HG03571 (cell line): ENCODE results near the gene KLF3.
A peak's percentile ranks its signal among the peaks of the same experiment; 100 is the strongest.

ENCODE experiments used
- ATAC-seq: cut with Tn5 transposase; IDR thresholded peaks from one replicate; pipeline ENCODE4 v1.9.1; 2021; ENCODE audit not compliant: unreplicated experiment

The KLF3 gene

DNA sequence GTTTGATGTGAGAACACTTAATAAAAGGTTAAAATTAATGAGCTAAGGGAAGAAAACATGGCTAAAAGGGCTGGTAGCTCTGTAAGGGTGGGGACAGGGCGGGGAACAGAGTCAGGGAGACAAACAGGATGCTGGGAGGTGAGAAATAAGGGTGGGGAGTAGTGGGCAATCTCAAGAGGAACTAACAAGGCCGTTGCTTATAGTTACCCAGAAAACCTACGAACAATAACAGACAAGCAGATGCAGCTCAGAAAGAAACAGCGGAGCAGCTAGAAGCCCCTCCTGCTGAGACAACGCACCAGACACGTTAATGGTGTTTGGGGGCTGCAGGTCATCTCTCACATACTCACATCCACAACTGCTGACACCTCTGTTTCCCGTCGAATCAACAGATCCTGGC, 9.7 kb upstream of the KLF3 start:
- ATAC-seq = no peak

DNA sequence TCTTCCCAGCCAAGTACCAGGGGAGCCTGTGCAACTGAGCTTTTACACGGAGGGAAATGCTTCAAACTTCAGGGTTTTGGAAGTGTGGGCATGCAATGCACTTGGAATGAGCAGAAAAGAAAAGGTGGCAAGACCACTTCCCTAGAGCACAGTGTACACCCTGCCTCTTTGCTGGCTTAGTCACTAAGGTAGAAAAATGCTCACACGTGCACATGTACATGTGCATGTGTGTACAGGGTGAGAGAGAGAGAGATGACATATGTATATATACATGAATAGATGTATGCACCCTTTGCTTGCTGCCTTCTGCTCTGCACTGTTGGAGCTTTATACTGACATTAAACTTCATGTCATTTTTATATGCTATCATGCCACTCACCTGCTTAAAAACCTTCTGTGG, 7.9 kb upstream of the KLF3 start:
- ATAC-seq = no peak

DNA sequence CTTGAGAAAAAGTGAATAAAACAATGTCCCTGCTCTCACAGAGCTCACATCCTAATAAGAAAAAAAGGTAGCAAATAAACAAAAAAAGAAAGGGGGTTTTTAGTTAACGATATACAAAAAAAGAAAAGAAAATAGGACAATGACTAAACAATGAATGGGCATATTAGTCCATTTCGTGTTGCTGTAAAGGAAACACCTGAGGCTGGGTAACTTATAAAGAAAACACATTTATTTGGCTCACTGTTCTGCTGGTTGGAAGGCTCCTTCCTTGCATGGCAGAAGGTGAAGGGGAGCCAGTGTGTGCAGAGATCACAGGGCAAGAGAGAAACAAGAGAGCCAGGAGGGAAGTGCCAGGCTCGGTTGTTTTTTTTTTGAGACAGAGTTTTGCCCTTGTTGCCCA, 4.7 kb upstream of the KLF3 start:
- ATAC-seq = no peak

DNA sequence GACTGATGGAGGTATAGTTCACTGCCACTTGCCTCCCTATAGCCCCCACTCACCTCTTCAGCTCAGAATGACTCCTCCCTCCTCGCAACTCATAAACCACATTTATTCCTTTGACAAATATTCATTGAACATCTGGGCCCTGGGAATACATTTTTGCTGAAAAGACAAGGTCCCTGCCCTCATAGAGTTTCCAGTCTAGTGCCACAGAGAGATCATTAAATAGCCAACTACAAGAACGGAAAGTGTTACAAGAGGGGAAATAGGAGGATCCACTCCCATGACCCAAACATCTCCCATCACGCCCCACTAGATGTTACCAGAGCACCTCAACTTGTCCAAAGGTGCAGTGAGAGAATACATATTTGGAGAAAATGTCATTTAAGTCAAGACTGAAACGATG, 3.2 kb upstream of the KLF3 start:
- no peak for ATAC-seq

DNA sequence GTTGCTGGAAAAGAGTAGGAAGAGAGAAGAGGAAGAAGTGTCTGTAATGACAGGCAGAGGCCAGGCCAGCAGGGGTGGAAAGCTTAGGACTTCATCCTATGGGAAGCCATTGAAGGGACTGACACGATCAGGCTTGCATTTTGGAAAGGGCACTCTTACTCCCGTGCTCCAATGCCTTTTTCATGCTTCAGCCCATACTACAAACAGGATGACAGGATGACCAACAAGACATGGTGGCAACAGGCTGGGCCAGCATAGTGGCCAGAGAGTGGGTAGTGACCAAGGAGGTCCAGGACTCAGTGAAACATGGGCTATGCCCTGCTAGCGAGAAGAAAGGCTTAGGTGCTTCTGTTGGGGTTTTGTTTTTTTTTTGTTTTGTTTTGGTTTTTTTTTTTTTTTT, 2.6 kb upstream of the KLF3 start:
- ATAC-seq = no peak

DNA sequence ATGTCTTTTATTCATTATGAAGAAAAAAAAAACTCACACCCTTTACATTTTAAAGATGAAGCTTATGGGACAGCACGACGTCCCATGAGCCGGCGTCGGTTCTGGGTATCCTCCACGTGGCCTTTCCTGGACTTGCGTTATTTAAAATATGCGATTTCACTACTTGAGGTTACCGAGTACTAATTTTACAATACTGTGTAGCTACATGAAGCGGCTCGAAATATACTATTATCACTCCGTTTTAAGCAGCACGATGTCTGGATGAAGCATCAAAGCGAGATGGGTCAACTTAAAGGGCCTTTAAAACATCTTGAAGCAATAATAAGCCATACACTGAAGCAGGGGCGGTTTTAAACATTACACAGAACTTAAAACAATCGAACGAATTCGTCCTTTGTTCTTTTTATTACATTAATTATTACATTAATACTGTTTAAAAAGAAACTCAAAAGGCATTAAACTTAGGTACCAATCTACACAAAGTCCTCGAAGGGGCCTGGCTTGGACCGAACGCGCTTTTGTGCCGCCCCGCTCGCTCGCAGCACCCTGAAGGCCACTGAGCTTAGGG, 1.4 kb upstream of the KLF3 start:
- ATAC-seq = no peak

DNA sequence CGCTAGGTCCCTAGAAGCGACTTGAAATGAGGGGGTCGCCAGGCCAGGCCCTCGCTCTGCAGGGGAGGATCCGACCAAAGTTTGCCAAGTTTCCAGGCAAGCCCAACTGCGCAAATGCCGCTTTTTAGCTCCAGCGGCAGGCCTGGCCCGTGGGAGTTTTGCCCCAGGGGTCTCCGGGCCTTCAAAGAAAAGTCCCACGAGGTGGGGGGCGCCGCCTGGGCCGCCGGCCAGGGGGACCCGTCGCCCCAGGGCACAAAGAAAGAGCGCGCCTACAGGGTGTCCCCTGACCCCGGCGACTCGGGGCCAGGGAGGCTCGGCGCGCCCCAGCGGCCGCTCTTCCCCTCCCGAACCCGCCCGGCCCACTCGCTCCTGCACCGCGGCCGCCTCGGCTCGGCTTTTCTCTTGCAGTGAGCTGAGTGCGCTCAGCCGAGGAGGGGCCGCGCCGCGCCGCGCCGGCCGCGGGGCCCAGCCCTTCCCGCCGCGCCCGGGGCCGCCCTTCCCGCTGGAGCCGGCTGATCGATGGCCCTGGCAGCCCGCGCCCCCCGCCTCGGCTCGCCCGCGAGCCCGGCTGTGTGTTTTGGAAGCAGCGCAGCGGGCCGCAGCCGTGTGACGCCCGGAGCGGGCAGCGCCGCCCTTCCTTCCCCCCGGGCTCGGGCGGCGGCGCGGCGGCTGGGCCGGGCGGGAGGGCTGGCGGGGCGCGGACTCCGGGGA, 754 bp upstream of the KLF3 start:
- peak; percentile 38 for ATAC-seq

DNA sequence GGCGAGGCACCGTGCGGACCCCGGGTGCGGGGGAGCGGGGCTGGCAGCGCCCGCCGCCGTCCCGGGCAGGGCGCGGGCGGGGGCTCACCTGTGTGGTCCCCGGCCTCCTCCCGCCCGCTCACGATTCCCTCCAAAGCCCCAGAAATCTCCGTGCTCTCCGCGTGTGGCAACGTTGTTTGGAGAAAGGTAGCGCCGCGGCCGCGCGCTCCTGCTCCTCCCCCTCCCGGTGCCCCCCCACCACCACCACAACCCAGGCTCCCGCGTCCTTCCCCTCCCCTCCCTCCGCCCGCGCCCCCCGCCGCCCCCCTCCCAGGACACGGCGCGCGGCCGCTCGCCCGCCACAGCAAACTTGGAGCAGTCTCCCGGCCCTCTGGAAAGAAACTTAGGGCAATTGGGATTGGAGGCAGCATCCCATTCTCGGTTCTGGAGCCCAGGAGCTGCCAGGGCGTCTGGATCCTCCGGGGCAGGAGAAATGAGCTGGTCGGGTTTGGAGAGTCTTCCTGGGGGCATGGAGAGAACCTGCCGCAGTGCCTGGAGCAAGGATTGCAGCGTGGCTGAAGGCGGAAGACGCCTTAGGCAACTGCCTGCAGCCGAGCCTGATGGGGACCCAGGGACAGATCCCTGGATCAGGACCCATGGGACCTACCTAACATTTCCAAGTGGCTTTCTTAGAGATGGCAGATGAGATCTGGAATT, 855 bp downstream of the KLF3 start:
- no peak for ATAC-seq

DNA sequence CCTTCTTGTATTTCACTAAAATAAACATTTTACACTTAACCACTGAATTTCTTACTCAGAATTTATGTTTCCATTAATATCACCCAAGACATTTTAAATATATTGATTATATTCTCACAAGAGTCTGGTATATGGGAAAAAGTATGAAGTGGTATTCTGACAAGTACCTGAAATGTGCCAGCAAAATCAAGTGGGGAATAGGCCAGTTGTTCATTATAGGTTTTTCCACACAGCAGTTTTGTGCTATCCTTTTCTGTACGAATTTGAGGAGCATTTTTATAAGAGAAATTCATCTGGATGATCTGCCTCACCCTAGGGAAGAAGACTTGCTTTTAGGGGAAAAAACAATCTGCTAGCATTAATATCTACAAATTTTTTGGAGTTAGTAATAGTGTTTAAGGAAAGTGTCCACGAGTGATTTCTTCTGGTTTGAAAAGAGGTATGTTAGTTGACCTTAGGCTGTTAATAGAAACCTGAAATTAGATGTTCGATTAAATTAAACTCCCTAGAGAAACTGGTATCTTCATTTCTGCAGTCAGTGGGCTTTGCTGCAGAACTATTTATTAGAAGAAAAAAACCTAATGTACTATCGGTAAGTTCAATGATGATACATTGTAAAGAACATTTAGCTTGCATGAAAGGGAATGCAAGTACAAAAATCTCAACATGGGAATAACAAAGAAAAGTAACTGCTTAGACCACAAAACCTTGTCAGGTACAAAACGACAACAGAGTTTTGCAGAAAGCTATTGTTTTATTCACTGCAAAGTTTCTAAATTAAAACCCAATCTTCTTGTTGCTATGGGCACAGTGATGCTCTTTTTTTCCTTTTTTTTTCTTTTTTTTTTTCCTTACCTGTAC, 1.8 kb downstream of the KLF3 start:
- ATAC-seq = no peak

DNA sequence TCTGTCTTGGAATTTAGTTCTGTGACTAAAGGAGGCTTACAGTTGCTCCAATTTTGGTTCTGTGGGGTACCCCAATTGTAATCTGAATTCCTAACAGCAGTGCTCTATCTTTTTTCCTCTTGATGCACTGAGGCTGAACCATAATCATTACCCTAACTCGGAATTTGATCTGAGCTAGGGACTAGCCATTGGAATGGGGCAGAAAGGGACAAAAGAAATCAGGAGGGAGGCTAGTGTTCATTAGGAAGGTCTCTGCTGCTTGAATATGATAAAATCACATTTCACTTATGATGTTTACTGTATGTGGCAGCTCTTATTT, 2.7 kb downstream of the KLF3 start:
- ATAC-seq = no peak

DNA sequence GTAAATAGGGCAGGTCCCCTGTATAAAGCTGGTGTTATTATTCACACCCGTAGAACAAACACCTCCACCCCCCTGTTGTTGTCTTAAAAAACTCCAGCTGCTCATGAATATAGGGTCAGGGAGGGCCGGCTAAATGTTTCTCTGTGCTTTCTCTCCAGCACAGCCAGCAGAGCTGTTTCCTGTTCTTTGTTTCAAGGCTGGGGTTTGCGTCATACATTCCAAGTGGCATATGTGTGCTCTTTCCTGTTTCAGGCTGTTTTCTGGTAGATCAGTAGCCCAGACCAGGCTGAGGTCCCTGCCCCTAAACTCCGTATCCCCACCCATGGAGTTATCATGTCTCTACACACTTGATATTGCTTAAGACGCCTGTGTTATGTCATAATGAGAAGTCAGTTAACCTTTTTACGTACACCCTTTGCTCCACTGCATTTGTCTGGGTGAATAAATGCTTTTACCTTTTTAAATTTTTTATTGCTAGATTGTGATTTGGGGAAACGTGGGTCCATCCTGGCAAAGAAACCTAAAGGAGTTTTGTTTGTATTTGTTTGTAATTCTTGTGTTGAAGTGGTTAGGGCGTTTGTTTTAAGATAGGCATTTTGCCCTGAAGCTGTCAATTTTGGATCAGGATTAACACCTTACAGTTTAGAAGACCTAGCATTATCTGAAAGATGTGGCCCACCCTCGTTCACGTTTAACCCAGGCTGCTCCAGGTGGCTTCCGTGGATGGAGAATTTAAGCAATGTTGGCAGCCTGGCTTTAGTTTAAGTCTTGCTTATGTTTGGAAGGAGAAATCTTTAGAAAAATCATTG, 3.3 kb downstream of the KLF3 start:
- no peak for ATAC-seq

DNA sequence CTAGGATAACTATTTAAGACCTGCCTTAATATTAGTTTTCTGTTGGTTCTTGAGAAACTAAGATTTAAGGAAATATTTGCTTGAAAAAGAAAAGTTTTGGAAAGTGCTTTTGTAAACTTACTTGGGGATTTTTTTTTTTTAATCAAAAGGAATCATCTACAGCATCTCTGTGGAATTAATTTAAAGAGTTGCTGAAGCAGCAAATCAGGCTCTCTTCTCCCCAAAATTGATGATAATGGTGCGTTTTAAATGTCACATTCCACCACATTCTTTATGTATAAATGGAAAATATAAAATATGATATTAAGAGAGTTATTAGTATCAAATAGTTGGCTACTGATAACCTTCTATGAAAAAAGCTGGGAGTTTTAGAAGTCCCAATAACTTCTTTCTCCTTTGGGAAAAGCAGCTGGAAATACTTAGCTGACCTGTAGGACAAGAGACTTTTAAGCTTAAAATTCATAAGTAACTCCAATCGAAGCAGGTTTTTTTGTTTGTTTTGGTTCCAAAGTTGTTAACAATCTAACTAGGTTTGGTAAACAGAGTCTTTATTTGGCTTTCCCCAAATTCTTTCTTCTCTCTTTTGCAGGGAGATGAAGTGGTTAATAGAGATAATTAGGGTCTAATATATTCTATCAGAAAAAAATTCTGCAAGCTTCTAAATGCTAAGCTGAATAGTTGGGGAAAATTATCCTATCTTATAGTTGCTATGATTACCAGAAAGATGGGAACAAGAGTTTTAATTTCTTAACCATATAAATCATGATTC, 4.4 kb downstream of the KLF3 start:
- no peak for ATAC-seq

DNA sequence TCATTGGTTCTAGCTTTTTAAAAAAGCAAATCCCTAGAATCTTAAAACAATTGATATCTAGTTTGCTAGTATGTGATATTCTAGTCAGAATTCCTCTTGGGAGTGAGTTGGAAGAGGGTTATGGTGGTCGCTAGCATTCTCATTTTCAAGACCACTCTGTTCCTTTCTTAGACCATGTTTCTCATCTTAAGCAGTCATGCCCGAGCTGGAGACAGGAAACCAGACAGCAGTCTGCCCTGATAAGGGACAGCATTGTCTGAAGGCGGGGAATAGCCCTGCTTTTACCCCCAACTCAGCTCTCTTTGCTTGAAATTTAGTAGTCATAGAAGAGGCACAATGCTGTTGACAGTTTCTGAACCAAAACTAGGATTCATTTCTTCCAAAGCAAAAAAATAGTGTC, 5.2 kb downstream of the KLF3 start:
- no peak for ATAC-seq

DNA sequence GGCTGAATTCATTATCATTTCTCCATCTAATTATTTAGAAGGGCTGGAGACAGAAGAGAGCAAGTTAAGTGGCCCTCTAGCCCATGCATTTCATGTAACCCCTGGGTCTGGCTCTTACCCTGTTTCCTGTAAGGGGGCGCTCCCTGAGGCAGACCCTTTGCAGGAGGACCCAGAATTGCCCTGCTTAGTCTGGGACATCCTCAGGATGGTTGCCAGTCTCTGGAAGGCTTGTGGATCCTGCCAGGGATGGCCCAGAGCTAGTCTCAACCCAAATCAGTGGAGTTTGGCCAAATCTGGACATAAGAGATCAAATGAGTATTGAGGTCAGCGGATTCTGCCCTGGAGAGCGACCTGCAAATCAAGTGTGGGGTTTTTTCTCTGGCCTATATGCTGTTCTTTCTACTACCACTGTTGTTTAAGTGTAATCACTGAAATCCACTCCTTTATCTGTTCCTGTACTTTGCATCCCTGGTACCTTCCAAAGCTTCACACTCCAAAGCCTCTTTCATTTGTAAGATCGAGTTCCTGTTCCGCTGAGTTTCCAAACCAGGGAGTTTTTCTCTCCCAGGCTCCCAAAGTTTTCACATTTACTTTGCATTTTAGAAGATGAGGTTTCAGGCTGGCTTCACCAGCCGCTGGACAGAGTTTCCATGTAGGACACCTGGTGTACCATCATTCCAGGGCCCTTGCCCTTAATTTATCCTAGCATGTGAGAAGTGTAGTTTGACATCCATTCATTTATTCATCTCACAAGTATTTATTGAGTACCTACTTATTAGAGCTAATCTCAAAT, 6.3 kb downstream of the KLF3 start:
- ATAC-seq = no peak

DNA sequence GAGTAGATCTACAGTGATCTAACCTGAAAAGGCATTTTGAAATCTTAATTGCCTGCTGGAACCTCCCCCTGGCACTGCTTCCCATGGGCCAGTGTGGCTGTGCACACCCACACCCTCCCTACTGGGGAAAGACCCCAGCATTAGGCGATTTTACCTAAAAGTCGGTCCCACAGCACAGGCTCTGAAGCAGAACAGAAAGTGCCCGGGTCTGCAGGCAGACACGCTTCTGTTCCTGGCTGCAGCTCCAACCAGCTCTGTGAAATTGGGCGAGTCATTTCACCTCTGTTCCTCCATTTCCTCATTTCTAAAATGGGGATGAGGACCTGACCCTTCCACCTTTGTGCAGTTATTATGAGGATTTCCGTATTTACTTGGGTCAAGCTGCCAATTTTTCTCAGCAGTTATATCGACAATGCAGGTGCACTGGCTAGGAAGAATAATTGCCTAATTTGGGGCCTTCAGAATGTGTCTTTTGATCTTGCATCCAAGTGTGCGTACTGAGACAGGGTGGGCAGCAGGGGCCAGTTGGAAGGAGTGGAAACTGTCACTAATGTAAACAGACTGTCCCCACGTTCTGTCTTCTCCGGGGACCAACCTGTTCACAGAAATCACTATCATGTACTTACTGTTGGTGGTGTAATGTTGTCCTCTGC, 7.1 kb downstream of the KLF3 start:
- peak; percentile 42 for ATAC-seq

DNA sequence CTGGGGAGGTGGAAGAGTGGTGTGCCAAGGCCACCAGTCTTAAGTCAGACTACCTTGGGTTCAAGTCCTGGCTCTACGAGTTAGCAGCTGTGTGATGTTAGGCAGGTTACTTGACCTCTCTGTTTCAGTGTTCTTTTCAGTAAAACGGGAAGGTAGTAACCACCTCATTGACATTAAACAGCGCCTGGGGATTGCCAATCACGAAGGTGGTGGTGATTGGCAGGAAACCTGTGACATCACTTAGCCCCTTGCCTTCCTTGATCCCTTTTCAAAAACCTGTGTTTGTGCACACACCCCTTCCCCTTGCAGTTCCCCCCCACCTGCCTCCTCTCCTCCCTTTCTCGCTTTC, 7.6 kb downstream of the KLF3 start:
- no peak for ATAC-seq

DNA sequence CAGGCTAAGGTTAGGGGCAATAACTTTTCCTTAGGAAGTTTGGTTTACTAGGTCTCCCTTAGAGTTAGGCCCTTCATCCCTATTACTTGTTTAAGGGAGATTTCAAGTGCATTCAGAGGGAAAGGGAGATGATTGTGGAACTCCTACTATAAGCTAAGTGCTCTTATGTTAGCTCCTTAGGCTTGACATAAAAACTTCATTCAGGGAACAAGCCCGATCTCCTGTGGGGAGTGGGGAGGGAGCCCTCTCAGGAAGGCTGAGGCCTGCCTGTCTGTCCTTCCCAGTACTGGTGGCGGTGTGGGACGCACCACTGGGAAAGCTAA, 8.0 kb downstream of the KLF3 start:
- ATAC-seq = no peak

DNA sequence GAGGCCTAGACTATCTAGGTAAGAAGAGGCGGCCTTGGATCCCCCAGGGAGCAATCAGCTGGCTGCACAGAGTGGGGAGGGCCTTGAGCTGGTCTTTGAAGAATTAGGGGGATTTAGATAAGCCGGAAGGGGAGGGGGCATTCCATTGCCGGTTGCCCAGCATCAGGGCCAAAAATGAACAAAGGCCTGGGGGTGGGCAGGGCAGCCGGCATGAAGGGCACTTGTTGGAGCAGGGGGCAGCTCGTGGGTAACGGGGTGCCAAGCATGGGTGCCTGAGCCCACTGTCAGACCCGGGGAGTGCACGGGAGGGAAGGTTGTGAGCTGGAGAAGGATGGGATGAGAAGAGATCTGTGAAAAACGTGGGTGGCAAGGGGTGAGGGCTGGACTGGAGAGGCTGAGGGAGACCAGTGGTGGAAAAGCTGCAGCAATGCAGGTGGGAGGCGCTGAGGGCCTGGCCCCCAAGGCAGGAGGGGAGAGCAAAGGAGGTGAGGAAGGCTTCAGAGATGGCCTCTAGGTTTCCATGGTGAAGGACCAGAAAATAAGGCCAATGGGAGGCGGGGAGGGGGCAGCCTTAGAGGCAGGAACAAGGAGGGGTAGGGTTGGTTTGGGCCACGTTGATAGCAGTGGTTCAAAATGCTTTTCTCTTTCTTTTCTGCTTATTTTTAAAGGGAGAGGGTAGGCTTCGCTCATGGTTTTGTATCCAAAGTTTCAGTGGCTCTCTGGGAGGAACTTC, 8.6 kb downstream of the KLF3 start:
- ATAC-seq = no peak
